SU-DHL-6 (cell line): ENCODE data around the gene ETV6.

Experiments used
- H2AFZ ChIP-seq: fragments of 200-600 bp; sonication (generic); 2 replicates; pipeline ENCODE4 v1.6.1; 2014; ENCODE audit warnings: low read depth, mild to moderate bottlenecking, moderate library complexity, mixed read lengths, antibody characterized with exemption, low read length; ENCODE audit not compliant: severe bottlenecking
- H3F3A ChIP-seq: fragments of 200-600 bp; shearing (Covaris generic); 2 replicates; pipeline ENCODE4 v1.6.0; 2016; ENCODE audit warnings: antibody characterized with exemption, mild to moderate bottlenecking; ENCODE audit not compliant: insufficient read depth
- H3K27ac ChIP-seq: fragments of 200-600 bp; sonication (generic); 2 replicates; pipeline ENCODE4 v1.5.1; 2016; ENCODE audit warnings: low read depth, mild to moderate bottlenecking, low read length, moderate library complexity, mixed read lengths
- H3K27me3 ChIP-seq: fragments of 200-600 bp; sonication (generic), shearing (Covaris generic); 2 replicates; pipeline ENCODE4 v1.6.0; 2014; ENCODE audit warnings: mild to moderate bottlenecking, low read length
- H3K36me3 ChIP-seq: fragments of 200-600 bp; sonication (generic); 2 replicates; pipeline ENCODE4 v1.6.1; 2014; ENCODE audit warnings: mild to moderate bottlenecking, low read length, mixed read lengths
- H3K4me2 ChIP-seq: fragments of 300-600, 200-600 bp; shearing (Covaris generic), sonication (generic); 2 replicates; pipeline ENCODE4 v1.6.0; 2014; ENCODE audit warnings: low read length, low read depth, mild to moderate bottlenecking; ENCODE audit not compliant: poor library complexity, severe bottlenecking
- H3K4me3 ChIP-seq: fragments of 200-600 bp; sonication (generic); 2 replicates; pipeline ENCODE4 v1.5.1; 2014; ENCODE audit warnings: antibody characterized with exemption, low read length, mild to moderate bottlenecking, mixed read lengths; ENCODE audit not compliant: insufficient read depth, poor library complexity, severe bottlenecking
- H3K79me2 ChIP-seq: fragments of 200-600 bp; sonication (generic); 2 replicates; pipeline ENCODE4 v1.6.1; 2014; ENCODE audit warnings: mild to moderate bottlenecking, low read length, moderate library complexity; ENCODE audit not compliant: insufficient read depth
- H3K9ac ChIP-seq: fragments of 200-600 bp; sonication (generic); 2 replicates; pipeline ENCODE4 v1.7.0; 2014; ENCODE audit warnings: mild to moderate bottlenecking, low read length
- H3K9me2 ChIP-seq: fragments of 200-600 bp; sonication (generic); replicated peaks from 2 replicates; pipeline ENCODE4 v1.6.1; 2014; ENCODE audit warnings: low read length; ENCODE audit not compliant: insufficient read depth
- H3K9me3 ChIP-seq: fragments of 200-600 bp; sonication (generic); 2 replicates; pipeline ENCODE4 v1.6.1; 2014; ENCODE audit warnings: low read length, mixed read lengths; ENCODE audit not compliant: insufficient read depth
- H4K20me1 ChIP-seq: fragments of 200-600 bp; sonication (generic); 2 replicates; pipeline ENCODE4 v1.6.1; 2014; ENCODE audit warnings: low read depth, mild to moderate bottlenecking, antibody characterized with exemption, low read length, moderate library complexity, mixed read lengths
- CTCF ChIP-seq: fragments of 200-600 bp; sonication (generic); IDR thresholded peaks from one replicate; pipeline ENCODE4 v1.5.1; 2017; ENCODE audit warnings: antibody characterized with exemption, mild to moderate bottlenecking, low read length, moderate library complexity; ENCODE audit not compliant: insufficient read depth, poor library complexity, severe bottlenecking
- EZH2phosphoT487 ChIP-seq: fragments of 200-600 bp; sonication (generic), shearing (Covaris generic); conservative IDR thresholded peaks from 2 replicates; pipeline ENCODE4 v1.6.1; 2018; ENCODE audit warnings: mild to moderate bottlenecking, antibody characterized with exemption, low read length, moderate library complexity, mixed read lengths

ETV6 gene

GRCh38 chr12:11793921-11794710 is 144.6 kb downstream of the ETV6 start:
- Histone ChIP-seq H3K9ac (no peak overlapping the region), H3K27ac (no peak overlapping the region), H3K9me2 (no peaks in the 10 kb centered on the region), H3K4me3 (no peak overlapping the region), H2AFZ (no peak overlapping the region), H3K9me3 (no peaks in the 10 kb centered on the region), H3K79me2 (no peaks in the 10 kb centered on the region), H3F3A (no peaks in the 10 kb centered on the region), H3K4me2 (no peak overlapping the region), H3K36me3 (no peaks in the 10 kb centered on the region), H4K20me1 (no peaks in the 10 kb centered on the region), H3K27me3 (no peaks in the 10 kb centered on the region)
- TF ChIP-seq EZH2phosphoT487, result no peak
- no peak for TF ChIP-seq CTCF

GRCh38 chr12:11794751-11795150 is 145.3 kb downstream of the ETV6 start:
- Histone ChIP-seq H3K4me3 (no peak overlapping the region), H3K4me2 (no peak overlapping the region), H3K9me3 (no peaks in the 10 kb centered on the region), H3K27ac (no peak overlapping the region), H3K9me2 (no peaks in the 10 kb centered on the region), H3K9ac (no peak overlapping the region), H3K27me3 (no peaks in the 10 kb centered on the region), H3K79me2 (no peaks in the 10 kb centered on the region), H2AFZ (no peak overlapping the region), H4K20me1 (no peaks in the 10 kb centered on the region), H3K36me3 (no peaks in the 10 kb centered on the region), H3F3A (no peaks in the 10 kb centered on the region)
- no peak for TF ChIP-seq EZH2phosphoT487
- TF ChIP-seq CTCF, result no peak

GRCh38 chr12:11795192-11795912 is 145.9 kb downstream of the ETV6 start:
- Histone ChIP-seq H3K79me2 (no peaks in the 10 kb centered on the region), H3K27ac (no peak overlapping the region)

More at GRCh38 chr12:11795192-11795912, 145.9 kb downstream of the ETV6 start:
- Histone ChIP-seq H4K20me1 (no peaks in the 10 kb centered on the region), H3K4me2 (no peak overlapping the region), H3K9me2 (no peaks in the 10 kb centered on the region), H3K36me3 (no peaks in the 10 kb centered on the region), H3K4me3 (no peak overlapping the region), H3K9ac (no peak overlapping the region), H3F3A (no peaks in the 10 kb centered on the region), H2AFZ (no peak overlapping the region), H3K27me3 (no peaks in the 10 kb centered on the region), H3K9me3 (no peaks in the 10 kb centered on the region)
- TF ChIP-seq EZH2phosphoT487 (no peak), CTCF (no peak)
